CD14-positive monocyte (primary cell): ENCODE results near the gene EFHC2. TPM values are rescaled to one million over a fixed set of nuclear protein-coding genes. Genes with fewer than 3 reads are reported as not detected.

Experiments
- DNase-seq, 3 donors: peaks; one replicate each; pipeline ENCODE4 v3.0.0-alpha.2; 2011 to 2022
- H2AFZ ChIP-seq: 2 replicates; pipeline ENCODE4 v1.6.0; 2012; ENCODE audit warnings: mild to moderate bottlenecking, low read depth, low read length, inconsistent platforms; ENCODE audit not compliant: insufficient read depth, poor library complexity, severe bottlenecking
- H3K27ac ChIP-seq, 2 donors: 1 replicate in 1 of 2; 2 replicates in 1 of 2; pipeline ENCODE4 v1.5.1; 2012 to 2013; ENCODE audit warnings: low read length in 2 of 2, control low read depth in 1 of 2, inconsistent platforms in 1 of 2, low read depth in 1 of 2, mild to moderate bottlenecking in 1 of 2
- H3K27me3 ChIP-seq, 2 donors: one replicate each; pipeline versions ENCODE4 v1.6.0 to v1.6.1; 2011 to 2013; ENCODE audit warnings: low read length in 2 of 2; ENCODE audit not compliant: control insufficient read depth in 2 of 2, insufficient read depth in 2 of 2
- H3K36me3 ChIP-seq, 2 donors: replicated peaks in 1 of 2; 1 replicate in 1 of 2; 2 replicates in 1 of 2; pipeline versions ENCODE4 v1.5.1 to v1.6.1; 2012 to 2013; ENCODE audit warnings: low read length in 2 of 2, control low read depth in 1 of 2, inconsistent platforms in 1 of 2, mild to moderate bottlenecking in 1 of 2; ENCODE audit not compliant: insufficient read depth in 2 of 2, control insufficient read depth in 1 of 2
- H3K4me1 ChIP-seq, 2 donors: 1 replicate in 1 of 2; 2 replicates in 1 of 2; pipeline versions ENCODE4 v1.5.1 to v1.6.1; 2012 to 2013; ENCODE audit warnings: low read length in 2 of 2, control low read depth in 1 of 2, inconsistent platforms in 1 of 2, mild to moderate bottlenecking in 1 of 2, moderate library complexity in 1 of 2; ENCODE audit not compliant: insufficient read depth in 2 of 2, control insufficient read depth in 1 of 2
- H3K4me2 ChIP-seq: replicated peaks from 2 replicates; pipeline ENCODE3; 2012; ENCODE audit warnings: low read length, moderate library complexity, mild to moderate bottlenecking; ENCODE audit not compliant: poor library complexity, severe bottlenecking; ENCODE audit errors: extremely low read depth
- H3K4me3 ChIP-seq, 3 experiments: fragments of 200-600 bp in 1 of 3; sonication (generic) in 1 of 3; replicated peaks in 1 of 3; 1 replicate in 2 of 3; 2 replicates in 1 of 3; pipeline ENCODE4 v1.5.1; 2011 to 2013; ENCODE audit warnings: low read length in 3 of 3, mild to moderate bottlenecking in 3 of 3, control low read depth in 2 of 3, low read depth in 2 of 3, inconsistent platforms in 1 of 3, moderate library complexity in 1 of 3
- H3K79me2 ChIP-seq: 2 replicates; pipeline ENCODE4 v1.6.0; 2012; ENCODE audit warnings: mild to moderate bottlenecking, control low read depth, inconsistent platforms, low read length, moderate library complexity; ENCODE audit not compliant: insufficient read depth
- H3K9ac ChIP-seq: 2 replicates; pipeline ENCODE4 v1.6.0; 2017; ENCODE audit warnings: low read length, mild to moderate bottlenecking; ENCODE audit not compliant: insufficient read depth, poor library complexity, severe bottlenecking
- H3K9me3 ChIP-seq, 2 donors: replicated peaks in 1 of 2; 1 replicate in 1 of 2; 2 replicates in 1 of 2; pipeline versions ENCODE4 v1.5.1 to v1.6.1; 2012 to 2013; ENCODE audit warnings: low read length in 2 of 2, control low read depth in 1 of 2; ENCODE audit not compliant: control insufficient read depth in 1 of 2, insufficient read depth in 1 of 2
- H4K20me1 ChIP-seq: 2 replicates; pipeline ENCODE4 v1.6.0; 2012; ENCODE audit warnings: mild to moderate bottlenecking, low read length, control low read depth, moderate library complexity; ENCODE audit not compliant: insufficient read depth
- H3K27ac Mint-ChIP-seq, 7 donors: one replicate each; pipeline ENCODE4 v1.8.0; 2020; ENCODE audit warnings: mild to moderate bottlenecking in 7 of 7, mixed read lengths in 7 of 7, moderate library complexity in 6 of 7, inconsistent platforms in 2 of 7
- H3K27me3 Mint-ChIP-seq, 3 donors: one replicate each; pipeline ENCODE4 v1.8.0; 2021 to 2022; ENCODE audit warnings: low read depth in 3 of 3, mild to moderate bottlenecking in 3 of 3, mixed read lengths in 3 of 3, moderate library complexity in 3 of 3, inconsistent platforms in 1 of 3
- H3K36me3 Mint-ChIP-seq, 2 donors: one replicate each; pipeline ENCODE4 v1.8.0; 2020; ENCODE audit warnings: mixed read lengths in 2 of 2, inconsistent platforms in 1 of 2, mild to moderate bottlenecking in 1 of 2
- H3K4me1 Mint-ChIP-seq: one replicate; pipeline ENCODE4 v1.8.0; 2020; ENCODE audit warnings: mild to moderate bottlenecking, mixed read lengths
- H3K4me3 Mint-ChIP-seq, 2 donors: one replicate each; pipeline ENCODE4 v1.8.0; 2020; ENCODE audit warnings: mild to moderate bottlenecking in 2 of 2, mixed read lengths in 2 of 2, moderate library complexity in 1 of 2
- H3K9me3 Mint-ChIP-seq, 7 donors: one replicate each; pipeline ENCODE4 v1.8.0; 2020 to 2022; ENCODE audit warnings: mixed read lengths in 7 of 7, mild to moderate bottlenecking in 6 of 7, moderate library complexity in 6 of 7, inconsistent platforms in 2 of 7
- CTCF ChIP-seq: fragments of 200-600 bp; IDR thresholded peaks from one replicate; pipeline ENCODE4 v1.8.0; 2022; ENCODE audit warnings: antibody characterized with exemption, mild to moderate bottlenecking
- WGBS: methylation state at CpG from one replicate; pipeline ENCODE4 v1.1.5; 2013; ENCODE audit warnings: missing lambda C conversion rate; ENCODE audit not compliant: insufficient coverage; 5-methylcytosine and 5-hydroxymethylcytosine counted together
- intact Hi-C, 2 donors: fragments of 100-400 bp; cut with micrococcal nuclease; formaldehyde crosslinking; loops; one replicate each; pipeline versions ENCODE4 v1.15.0 to v1.15.1; 2023
- polyA plus RNA-seq, 3 donors: library from polyadenylated mRNA; depleted of rRNA in 1 of 3; unstranded in 2 of 3; stranded (reverse) in 1 of 3; fragments of 300-500 nt in 2 of 3; fragments of >200 nt in 1 of 3; fragmentation: Illumina TruSeq in 2 of 3; gene quantifications; 1 replicate in 2 of 3; 2 replicates in 1 of 3; pipeline ENCODE4 v1.2.3, GENCODE V29; 2012 to 2021

EFHC2 gene
- polyA plus RNA-seq, 3 donors = 0.05 to 0.22 TPM; not detected in 1

- intact Hi-C loops = no loop called here
- H3K4me3 ChIP-seq = no peak overlapping the region
Measured at GRCh38 chrX:44218465-44218864, 125.0 kb downstream of the EFHC2 start.

GRCh38 chrX:44216171-44216570 lies 127.3 kb downstream of the EFHC2 start:
- H3K4me1 Mint-ChIP-seq = no peaks in the 10 kb centered on the region
- H3K27me3 Mint-ChIP-seq = peaks cover 0 to 24% (median 5%) of the 10 kb centered on the region in 3 donors
- Histone ChIP-seq H3K4me2 (no peak overlapping the region), H3K9me3 (no peaks in the 10 kb centered on the region), H3K9ac (no peak overlapping the region), H3K4me1 (no peaks in the 10 kb centered on the region), H2AFZ (no peak overlapping the region), H3K79me2 (no peaks in the 10 kb centered on the region), H3K27me3 (peaks cover 0 to 6% of the 10 kb centered on the region in 2 donors), H3K36me3 (no peaks in the 10 kb centered on the region), H3K4me3 (no peak overlapping the region), H3K27ac (no peak overlapping the region), H4K20me1 (no peaks in the 10 kb centered on the region)
- intact Hi-C loops = no loop called here
- TF ChIP-seq CTCF = no peak
- no peak overlapping the region for H3K4me3 Mint-ChIP-seq
- DNase-seq = no peak
- no peak overlapping the region for H3K27ac Mint-ChIP-seq
- H3K9me3 Mint-ChIP-seq = peaks cover 0 to 9% (median 1%) of the 10 kb centered on the region in 7 donors
- WGBS = 100% methylated on average over 1 of the region's 3 CpGs
- no peaks in the 10 kb centered on the region for H3K36me3 Mint-ChIP-seq

More at GRCh38 chrX:44218465-44218864, 125.0 kb downstream of the EFHC2 start:
- Histone ChIP-seq H3K9ac (no peak overlapping the region), H3K27ac (no peak overlapping the region), H3K36me3 (no peaks in the 10 kb centered on the region), H3K27me3 (peaks cover 0 to 6% of the 10 kb centered on the region in 2 donors), H2AFZ (no peak overlapping the region), H3K79me2 (no peaks in the 10 kb centered on the region), H3K9me3 (no peaks in the 10 kb centered on the region), H3K4me2 (no peak overlapping the region), H4K20me1 (no peaks in the 10 kb centered on the region), H3K4me1 (no peaks in the 10 kb centered on the region)
- TF ChIP-seq CTCF = no peak
- peaks cover 0 to 19% (median 5%) of the 10 kb centered on the region in 3 donors for H3K27me3 Mint-ChIP-seq
- peaks cover 0 to 3% (median 1%) of the 10 kb centered on the region in 7 donors for H3K9me3 Mint-ChIP-seq
- no peak for DNase-seq
- H3K4me1 Mint-ChIP-seq = no peaks in the 10 kb centered on the region
- no peak overlapping the region for H3K4me3 Mint-ChIP-seq
- WGBS = no CpG with 5 or more reads among the region's 3 CpGs
- H3K27ac Mint-ChIP-seq = no peak overlapping the region
- H3K36me3 Mint-ChIP-seq = no peaks in the 10 kb centered on the region
